NCI-H1092 treated with DMSO at 0.1 percent for 48 hours (cell line): ENCODE data around the gene NABP2.
A peak's percentile ranks its signal among the peaks of the same experiment; 100 is the strongest.

Source experiments
- DNase-seq: peaks from one replicate; lab custom pipeline; 2025; lab: John Stamatoyannopoulos, UW

Gene NABP2

DNA sequence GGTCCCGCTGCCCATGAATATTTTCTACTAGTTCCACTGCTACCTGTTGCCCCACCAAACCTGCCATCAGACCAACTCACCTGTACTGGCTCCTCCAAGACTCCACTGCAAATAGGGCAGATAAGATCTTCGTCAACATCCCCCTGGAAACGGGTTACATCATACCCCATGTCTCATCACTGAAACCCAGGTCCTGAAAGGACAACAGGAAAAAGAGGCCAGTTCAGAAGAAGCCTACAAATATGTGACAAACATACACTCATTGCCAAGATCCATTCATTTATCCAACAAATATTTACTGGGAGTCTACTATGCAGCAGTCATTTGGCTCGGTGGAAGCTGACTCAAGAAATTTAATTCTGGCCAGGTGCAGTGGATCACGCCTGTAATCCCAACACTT lies 10.3 kb upstream of the NABP2 start:
- no peak for DNase-seq

DNA sequence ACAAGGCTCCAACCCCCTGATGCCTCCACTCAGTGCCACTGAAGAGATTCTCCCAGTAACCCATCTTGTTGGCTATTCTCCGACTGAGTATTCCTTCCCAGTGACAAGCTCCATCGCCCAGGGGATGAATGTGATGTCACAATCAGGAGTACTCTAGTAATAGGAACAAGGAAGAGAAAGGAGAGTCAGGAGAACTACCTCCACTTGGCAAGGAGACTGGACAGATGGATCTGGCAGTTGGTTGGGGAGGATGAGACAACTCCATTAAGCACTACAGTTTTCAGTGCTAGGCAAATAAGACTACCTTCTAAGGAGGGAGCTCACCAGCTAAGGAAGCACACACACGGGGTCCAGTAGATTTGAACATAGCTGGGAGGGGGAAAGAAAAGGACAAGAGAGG lies 7.7 kb upstream of the NABP2 start:
- DNase-seq, result no peak

DNA sequence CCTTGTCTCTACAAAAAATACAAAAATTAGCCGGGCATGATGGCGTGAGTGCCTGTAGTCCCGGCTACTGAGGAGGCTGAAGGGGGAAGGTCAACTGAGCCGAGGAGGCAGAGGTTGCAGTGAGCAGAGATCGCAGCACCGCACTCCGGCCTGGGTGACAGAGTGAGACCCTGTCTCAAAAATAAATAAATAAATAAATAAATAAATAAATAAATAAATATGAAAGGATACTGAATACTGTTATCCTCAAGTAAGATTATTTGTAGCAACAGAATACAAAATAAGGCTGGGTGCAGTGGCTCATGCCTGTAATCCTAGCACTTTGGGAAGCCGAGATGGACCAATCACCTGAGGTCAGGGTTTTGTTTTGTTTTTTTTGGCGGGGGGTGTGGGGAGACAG lies 4.3 kb upstream of the NABP2 start:
- DNase-seq, result no peak

DNA sequence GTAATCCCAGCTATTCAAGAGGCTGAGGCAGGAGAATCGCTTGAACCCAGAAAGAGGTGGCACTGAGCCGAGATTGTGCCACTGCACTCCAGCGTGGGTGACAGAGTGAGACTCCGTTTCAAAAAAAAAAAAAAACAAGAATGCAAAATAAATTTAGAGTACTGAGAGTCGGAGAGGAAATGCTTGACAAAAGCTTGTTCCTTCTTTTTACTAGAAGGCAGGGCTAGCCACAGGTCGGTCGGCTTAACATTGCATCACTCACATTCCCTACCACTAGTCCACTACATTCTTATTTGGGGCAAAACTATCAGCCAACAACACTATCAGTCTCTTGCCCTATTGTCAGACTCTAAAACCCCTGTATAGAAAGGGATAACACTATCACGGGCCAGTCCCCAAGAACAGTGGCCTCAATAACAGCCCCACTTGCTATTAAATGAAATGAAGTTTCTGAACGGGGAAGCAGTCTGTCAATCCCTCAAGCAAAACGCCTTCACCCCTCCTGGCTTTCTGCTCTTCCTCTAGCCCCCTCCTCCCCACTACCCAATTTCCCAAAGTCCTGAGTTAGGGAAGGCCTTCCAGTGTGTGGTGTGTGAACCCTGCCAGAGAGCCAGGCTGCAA lies 3.4 kb upstream of the NABP2 start:
- no peak for DNase-seq

DNA sequence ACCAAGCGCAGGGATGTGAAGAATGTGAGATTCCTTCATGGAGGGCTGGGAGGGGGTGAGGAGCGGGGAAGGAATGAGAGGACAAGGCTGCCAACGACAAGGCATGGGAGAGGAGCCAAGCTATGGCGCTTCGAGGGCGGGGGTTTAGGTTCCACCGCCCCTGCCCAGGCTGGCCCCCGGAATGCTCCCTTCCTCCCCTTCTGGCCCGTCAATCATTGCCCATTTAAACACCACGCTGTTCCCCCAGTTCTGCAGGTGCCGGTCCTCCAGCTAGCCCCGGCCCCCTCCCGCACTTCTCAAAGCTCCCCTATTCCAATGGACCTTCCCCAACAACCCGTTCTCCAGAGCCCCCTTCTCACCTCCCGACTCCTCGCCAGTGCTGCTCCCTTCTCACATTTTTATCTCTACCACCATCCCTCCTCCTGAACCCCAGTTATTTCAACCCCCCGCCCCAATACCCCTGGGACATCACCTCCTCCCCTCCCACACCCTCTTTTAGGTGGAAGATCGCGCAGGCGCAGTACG lies 2.8 kb upstream of the NABP2 start:
- DNase-seq, result peak; percentile 24

DNA sequence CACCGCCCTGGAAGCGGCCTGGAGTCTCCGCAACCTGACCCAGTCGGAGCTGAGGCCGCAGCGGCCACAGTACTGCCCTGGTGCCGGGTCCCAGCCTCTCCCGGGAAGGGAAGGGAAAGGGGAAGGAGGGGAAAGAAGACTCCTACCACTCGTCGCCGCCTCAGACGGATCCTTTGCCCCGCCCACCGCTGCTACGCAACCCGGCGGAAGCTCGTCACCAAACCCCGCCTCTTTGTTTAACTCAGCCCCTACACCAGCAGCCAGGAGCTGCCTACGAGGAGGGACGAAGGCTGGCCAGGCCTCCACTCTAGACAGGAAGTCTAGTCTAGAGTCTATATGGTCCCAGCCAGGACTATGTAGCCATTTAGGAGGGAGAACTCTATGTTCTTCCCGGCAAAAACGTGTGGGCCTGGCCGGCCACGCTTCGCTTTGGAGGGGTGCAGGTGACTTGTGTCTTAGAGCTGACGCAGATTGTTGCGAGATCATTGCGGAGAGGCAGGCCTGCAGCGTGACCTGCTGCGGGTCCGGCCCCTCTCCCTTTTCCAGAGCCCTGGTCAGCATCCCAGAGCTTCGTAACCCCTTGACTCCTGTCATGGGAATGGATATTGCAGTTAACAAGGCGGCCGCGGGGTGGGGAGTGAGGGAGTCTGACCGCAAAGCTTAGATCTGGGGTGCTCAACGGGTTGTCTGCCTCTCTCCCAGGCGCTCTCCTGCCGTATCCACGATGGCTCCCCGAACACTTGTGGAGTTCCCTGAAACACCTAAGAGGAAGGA lies 2.2 kb upstream of the NABP2 start, which contains the start of gene RNF41:
Gene RNF41 (minus strand): TSS at position 166 of the 774 bp plus-strand sequence. CDS start 7,875 bp downstream, outside the sequence.
- DNase-seq, result peak; percentile 89

DNA sequence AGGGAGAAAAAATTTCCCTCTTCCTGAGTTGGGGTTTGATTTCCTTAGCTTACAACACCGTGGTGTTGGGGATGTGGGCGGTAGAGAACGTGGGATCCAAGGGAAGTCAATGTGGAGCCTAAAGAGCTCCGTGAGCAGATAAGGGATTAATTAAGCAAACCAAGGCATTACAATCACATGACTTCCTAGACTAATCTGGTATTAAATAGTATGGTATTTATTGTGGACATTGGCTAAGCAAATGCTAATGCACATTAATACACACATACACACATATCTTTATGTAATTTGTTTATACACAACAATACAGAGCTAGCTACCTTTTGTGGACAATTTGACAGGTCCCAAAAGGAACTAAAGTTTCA lies 1.6 kb upstream of the NABP2 start:
- DNase-seq, result no peak

DNA sequence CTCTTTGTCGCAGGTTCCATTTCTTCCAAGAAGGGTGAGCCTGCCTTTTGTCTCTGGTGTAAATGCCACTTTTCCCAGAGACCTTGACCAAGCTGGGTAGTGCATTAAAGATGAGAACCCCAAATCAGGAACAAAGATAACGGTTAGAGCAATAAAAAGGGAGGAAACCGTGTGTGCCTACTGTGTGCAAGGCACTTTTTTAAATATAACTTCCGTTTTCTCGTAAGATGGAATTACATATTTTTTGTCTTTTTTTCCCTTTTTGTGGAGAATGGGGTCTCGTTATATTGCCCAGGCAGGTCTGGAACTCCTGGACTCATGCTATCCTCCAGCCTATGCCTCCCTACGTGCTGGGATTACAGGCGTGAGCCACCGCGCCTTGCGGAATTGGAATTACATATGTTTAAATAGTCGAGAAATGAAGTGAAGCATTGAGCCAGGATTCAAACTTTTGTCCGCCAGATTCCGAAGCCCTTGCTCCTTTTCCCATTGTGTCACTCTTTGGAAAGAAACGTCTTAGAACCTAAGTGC lies 506 bp upstream of the NABP2 start:
- no peak for DNase-seq

DNA sequence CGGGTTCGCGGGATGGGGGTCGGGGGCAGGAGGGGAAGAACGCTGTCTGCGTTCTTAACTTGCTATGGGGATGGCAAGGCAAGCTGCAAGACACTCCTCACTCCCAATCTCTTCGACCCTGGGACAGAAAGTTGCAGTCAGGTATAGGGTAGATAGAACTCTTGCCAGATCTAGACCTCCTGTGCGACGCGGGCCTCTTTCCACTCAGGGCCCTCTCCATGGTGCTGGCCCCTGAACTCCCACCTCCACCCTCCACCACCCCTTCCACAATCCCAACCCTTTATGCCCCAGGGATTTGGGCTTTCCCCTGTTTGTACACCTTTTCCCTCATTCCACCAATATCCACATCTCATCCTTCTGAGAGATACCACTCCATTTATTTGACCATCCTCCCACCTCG lies 812 bp downstream of the NABP2 start:
- DNase-seq, result no peak

DNA sequence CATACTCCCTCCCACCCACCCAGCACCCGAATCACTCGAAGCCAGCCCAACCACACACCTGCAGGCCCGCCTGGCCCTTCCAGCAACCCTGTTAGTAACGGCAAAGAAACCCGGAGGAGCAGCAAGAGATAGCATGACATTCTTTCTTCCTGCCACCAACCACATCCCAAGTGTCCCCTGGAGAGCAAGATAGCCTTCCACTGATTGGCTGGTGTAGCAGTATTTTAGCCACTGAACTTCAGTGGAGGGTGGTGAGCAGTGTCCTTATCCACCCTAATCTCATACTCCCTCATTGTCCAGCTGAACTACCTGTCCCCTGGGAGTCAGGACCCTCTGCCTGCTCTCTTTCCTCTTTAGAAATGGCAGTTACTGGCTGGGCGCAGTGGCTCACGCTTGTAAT lies 4.9 kb downstream of the NABP2 start:
- DNase-seq, result no peak

DNA sequence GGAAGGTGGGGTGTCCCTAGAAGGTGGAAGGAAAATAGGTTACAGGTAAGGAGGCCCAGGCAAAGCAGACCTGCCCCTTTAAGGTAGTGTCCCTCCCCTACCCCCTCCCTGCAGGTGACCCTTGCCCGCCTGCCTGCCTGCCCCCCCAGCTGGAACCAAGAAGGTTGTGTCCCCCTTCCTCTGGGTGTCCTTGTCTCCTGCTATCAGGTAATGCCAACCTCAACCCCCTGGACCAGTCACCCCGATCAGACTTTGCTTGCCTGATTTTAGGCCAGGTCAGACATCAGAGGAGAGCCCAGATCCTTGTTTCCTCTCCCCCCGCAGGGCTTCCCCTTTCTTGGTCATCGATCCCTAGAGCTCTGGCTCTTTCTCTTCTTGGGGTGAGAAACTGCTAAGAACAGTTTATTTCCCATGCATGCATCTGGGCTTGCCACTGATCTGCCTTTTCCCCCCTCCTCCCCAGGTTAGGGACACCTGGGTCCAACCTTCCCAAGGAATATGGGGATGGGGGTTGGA lies 5.8 kb downstream of the NABP2 start, which contains the start of gene SLC39A5:
Gene SLC39A5 (plus strand): TSS at position 136 of the 516 bp plus-strand sequence. CDS start 1,224 bp downstream, outside the sequence.
- DNase-seq, result no peak

DNA sequence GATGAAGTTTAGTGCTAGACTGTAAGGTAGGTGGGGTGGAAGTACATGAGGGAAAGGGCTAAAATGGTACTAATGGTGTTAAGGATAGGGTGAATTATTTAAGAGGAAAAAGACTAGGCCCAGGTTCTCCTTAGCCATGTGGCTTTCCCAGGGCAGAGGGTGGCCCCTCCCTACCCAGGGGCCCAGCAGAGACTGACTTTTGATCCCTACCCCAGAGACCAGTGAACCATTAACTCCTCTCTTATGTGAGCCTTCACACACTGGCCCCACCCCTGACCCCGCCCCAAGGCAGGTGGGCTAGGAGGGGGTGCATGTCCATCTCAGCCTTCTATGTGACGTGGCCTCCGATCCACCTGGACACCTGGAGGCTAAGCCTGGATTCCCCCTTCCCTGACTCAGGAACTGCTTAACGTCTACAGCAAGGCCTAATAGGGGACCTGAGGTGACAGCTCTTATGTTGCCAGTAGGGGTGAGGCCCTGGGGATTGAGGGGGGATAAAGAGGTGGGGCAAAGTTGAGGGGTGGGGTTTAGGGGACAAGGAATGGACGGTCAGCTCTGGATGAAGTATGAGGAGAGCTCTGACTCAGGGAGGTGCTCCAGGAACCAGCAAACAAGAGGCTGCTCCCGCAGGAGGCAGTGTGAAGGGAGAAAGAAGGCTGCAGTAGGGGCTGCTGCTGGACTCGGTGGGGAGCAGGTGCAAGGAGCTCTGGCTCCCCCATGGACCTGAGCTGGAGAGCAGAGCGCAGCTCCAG lies 6.5 kb downstream of the NABP2 start:
- no peak for DNase-seq

DNA sequence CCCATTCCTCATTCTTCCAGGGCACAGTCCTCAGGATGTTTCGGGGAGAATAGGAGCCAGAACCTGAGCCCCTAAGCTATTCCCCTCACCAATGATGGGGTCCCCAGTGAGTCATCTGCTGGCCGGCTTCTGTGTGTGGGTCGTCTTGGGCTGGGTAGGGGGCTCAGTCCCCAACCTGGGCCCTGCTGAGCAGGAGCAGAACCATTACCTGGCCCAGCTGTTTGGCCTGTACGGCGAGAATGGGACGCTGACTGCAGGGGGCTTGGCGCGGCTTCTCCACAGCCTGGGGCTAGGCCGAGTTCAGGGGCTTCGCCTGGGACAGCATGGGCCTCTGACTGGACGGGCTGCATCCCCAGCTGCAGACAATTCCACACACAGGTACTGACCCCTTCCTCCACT lies 7.0 kb downstream of the NABP2 start:
- no peak for DNase-seq

DNA sequence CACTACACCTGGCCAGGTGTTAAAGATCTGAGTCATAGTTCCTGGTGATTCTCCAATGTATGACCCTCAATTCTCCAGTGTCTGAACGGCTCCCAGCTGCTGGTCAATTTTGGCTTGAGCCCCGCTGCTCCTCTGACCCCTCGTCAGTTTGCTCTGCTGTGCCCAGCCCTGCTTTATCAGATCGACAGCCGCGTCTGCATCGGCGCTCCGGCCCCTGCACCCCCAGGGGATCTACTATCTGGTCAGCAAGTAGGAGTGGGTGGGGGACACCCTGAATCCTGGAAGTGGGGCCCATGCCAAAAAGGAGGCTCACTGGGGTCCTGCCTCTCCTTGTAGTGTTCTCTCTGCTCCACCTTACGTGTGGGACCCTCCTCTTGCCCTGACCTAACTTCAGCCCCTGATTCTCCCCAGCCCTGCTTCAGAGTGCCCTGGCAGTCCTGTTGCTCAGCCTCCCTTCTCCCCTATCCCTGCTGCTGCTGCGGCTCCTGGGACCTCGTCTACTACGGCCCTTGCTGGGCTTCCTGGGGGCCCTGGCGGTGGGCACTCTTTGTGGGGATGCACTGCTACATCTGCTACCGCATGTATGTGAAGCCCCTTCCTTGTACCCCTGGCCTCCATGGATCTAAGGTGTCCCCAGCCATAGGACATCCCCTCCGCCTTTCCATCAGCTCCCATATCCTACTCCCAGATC lies 10.7 kb downstream of the NABP2 start:
- no peak for DNase-seq

DNA sequence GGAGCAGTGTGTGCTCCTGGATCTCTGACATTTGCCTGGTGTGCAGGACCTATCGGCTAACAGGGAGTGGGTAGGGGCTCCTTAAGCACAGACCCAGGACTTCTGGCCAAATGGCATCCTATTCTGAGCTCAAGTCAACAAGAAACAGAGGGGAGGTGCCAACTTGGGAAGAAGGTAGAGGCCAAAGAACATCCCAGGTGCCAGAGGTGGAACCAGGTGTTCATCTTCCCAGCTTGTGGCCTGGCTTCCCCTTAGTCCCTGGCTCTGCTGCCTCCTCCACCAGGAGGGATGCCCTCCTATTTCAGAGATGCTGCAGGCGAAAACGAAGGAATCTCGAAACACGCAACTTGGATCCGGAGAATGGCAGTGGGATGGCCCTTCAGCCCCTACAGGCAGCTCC lies 11.9 kb downstream of the NABP2 start:
- no peak for DNase-seq

DNA sequence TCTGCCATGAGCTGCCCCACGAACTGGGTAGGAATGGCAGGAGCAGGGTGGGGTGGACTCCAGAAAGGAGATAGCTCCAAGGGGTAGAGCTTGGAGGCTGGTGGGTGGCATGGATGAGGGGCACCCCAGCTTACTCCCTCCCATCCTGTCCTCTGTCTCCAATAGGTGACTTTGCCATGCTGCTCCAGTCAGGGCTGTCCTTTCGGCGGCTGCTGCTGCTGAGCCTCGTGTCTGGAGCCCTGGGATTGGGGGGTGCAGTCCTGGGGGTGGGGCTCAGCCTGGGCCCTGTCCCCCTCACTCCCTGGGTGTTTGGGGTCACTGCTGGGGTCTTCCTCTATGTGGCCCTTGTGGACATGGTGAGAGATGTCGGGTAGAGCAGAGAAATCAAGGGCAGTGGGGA lies 12.8 kb downstream of the NABP2 start:
- no peak for DNase-seq

DNA sequence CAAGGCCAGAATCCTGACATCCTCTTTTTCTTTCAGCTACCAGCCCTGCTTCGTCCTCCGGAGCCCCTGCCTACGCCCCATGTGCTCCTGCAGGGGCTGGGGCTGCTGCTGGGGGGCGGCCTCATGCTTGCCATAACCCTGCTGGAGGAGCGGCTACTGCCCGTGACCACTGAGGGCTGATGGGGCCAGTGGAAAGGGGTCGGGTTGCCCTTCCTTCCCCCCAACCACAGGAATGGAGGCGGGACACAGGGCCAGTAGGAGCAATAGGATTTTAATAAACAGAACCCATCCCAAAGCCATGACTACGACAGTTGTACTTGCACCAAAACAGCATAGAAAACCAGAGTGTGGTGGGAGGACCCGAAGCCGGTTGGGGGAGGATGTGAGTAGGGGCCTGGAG lies 13.4 kb downstream of the NABP2 start:
- no peak for DNase-seq

DNA sequence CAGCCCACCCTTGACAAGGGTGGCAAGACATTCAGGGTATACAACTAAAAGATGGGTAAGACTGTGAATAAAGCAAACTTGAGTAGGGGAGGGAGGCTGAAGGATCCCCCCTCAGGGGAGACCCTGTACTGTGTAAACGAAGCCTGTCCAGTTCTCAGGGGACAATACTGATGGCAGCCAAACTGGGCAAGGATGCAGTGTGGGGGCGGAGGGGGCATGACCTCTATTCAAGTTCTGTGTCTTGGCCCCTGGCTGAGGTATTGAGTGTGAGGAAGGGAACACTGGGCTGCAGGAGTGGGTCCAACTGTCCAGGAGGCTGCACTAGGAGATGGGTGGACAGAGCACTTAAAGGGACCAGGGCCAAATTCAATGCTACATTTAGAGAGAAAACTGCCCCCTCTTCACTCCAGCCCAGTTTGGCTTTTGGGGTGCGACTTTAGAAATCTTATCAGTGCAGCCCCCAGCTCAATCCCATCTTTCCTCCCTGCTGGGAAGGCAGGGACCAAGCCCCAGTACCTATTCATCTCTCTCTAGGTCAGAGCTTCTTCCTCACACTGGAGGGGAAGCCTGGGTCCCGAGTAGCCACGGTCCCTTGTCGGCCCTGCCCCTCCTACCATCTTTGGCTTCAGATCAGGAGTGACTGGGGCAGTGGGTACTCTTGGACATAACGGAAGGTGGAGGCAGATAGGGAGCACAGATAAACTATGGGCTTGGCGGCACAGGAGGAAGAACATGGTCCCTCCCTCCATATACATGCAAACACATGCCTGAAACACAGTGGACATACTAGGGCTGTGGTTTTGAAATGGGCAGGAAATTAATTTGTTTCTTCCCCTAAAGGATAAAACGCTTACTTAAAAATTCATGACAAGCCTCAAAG lies 17.5 kb downstream of the NABP2 start:
- DNase-seq, result no peak

DNA sequence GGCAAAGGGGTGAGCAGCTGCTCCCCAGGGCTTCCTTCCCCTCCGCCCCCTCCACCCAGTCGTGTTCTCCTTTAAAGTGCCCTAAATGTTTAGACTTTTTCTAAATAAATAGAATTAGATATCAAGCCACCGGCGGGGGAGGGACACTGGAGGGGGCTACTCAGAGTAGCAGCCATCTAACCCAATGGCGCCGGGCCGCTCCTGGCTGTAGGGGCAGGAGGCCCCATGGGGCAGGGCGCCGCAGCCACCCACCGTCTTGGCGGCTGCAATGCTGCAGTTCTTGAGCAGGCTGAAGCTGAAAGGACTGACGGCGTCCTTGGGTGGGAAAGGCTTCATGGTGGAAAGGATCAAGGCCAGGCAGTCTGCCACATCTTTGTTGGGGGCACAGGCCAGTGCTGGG lies 18.8 kb downstream of the NABP2 start:
- no peak for DNase-seq

DNA sequence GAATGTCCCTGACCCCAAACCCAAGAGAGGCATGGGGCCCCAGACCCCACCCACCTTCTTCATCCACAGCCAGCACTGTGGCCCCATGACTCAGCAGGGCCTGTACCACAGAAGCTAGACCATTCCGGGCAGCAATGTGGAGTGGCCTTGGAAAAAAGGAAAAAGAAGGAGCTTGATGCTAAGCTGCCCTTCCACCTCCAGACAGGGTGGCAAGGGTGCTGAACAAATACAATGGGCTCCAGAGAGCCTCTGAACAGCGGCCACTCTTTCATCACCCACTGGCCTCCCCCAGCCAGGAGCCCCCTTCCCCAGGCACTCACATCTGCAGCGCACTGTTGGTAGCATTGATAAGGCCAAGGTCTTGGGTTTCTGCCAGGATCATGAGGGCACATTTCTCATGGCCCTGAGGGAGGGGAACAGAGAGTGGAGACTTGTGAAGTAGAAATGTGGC lies 19.6 kb downstream of the NABP2 start:
- no peak for DNase-seq

DNA sequence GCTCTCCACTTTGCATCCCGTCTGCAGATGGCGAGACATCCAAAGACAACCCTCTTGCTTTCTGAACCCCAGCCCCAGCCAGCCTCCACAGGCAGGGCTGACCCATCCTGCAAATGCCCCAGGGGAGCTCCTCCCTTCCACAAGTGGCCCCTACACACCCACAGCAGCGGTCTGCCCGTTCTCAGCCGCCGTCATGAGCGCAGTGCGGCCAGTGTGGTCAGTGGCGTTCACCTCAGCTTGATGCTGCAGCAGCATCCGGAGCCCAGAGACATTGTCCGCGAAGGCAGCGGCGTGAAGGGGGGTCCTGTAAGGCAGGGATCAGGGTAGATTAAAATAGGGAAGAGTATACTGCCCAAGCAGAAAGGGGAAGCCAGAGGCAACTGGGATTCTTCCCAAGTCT lies 20.4 kb downstream of the NABP2 start:
- DNase-seq, result no peak
